ENCODE data around the gene CYLD. TPM values are rescaled to one million over a fixed set of nuclear protein-coding genes. Genes with fewer than 3 reads are reported as not detected.

The CYLD gene
- total and polyA plus RNA-seq, 10 of the 15 experiments (the other 5 are each of a cell fraction or from before 2014, with no cell fraction given): 19.2 to 106 (median 46.1) TPM

GRCh38 chr16:50756473-50756872, 14.6 kb downstream of the CYLD start:
- POLR2A ChIA-PET: interaction anchor here (0.6 to 1.2 kb wide), 4 partner anchors 10 to 674 kb away, joined by 3 to 4 read pairs (median 4); no protein-coding TSS in a partner anchor
- no peak overlapping the region for H3K4me3 ChIP-seq
- CTCF ChIA-PET: interaction anchor here (0.9 to 15.3 kb wide), 6 partner anchors 8 to 402 kb away, joined by 3 to 636 read pairs (median 10); partner anchors contain the start of gene SNX20
- no peak overlapping the region for H3K27ac ChIP-seq (ENCODE audit: control insufficient read depth, insufficient read depth)
- H3K27me3 ChIP-seq (replicated peaks in 1 of 2; ENCODE audit: control insufficient read depth in 2 of 2, insufficient read depth in 2 of 2, low read length in 1 of 2): no peaks in the 10 kb centered on the region
- 81% methylated on average over 3 of the region's 3 CpGs for WGBS (ENCODE audit: insufficient coverage, insufficient replicate concordance, low lambda C conversion rate, missing lambda C conversion rate)
- BruUV-seq (replicated peaks): TSS peak; percentile 21
- no peak for TF ChIP-seq USF2 (IDR thresholded peaks at IDR 0.05; ENCODE audit: borderline replicate concordance, low read depth, low read length)
- ATAC-seq (no peak; the same call in 2 of the 3 replicates), FAIRE-seq (no peak), DNase-seq (ENCODE audit: low read depth, low spot score) (no peak)
- RAD21 ChIA-PET (ENCODE audit: unreplicated experiment): interaction anchor here (0.8 to 0.9 kb wide), 2 partner anchors 10 to 50 kb away, joined by 3 read pairs; no protein-coding TSS in a partner anchor
- peak overlapping the region; percentile 44; the same call in 1 of the 2 replicates for H3K4me2 ChIP-seq (ENCODE audit: control insufficient read depth, insufficient read depth)
- in situ Hi-C loops (cut with MboI): no loop called here
- H2AFZ ChIP-seq (ENCODE audit: control insufficient read depth, low read depth, low read length): no peak overlapping the region
- H3K36me3 ChIP-seq (ENCODE audit: control insufficient read depth in 2 of 2, insufficient read depth in 2 of 2, low read length in 1 of 2): peaks cover 1 to 16% of the 10 kb centered on the region in 2 experiments; a peak in 3 of 4 replicates
- SMC1A ChIA-PET (ENCODE audit: uncharacterized antibody, unreplicated experiment): interaction anchor here (1.2 to 19.1 kb wide), 3 partner anchors 8 to 81 kb away, joined by 3 to 600 read pairs (median 5); partner anchors contain the start of gene SNX20
- intact Hi-C loops (cut with micrococcal nuclease; ENCODE audit: unreplicated experiment): no loop called here
- no peaks in the 10 kb centered on the region for H4K20me1 ChIP-seq (ENCODE audit: control insufficient read depth, insufficient read depth)
- H3K9me3 ChIP-seq (replicated peaks; ENCODE audit: control insufficient read depth, insufficient read depth, low read length): no peaks in the 10 kb centered on the region
- no peak overlapping the region for H3K9ac ChIP-seq (ENCODE audit: control insufficient read depth, insufficient read depth, low read length)
- peaks cover 49% of the 10 kb centered on the region for H3K79me2 ChIP-seq (ENCODE audit: control insufficient read depth, insufficient read depth, low read length)
- H3K4me1 ChIP-seq (ENCODE audit: control insufficient read depth, insufficient read depth, low read length): no peaks in the 10 kb centered on the region

DNA sequence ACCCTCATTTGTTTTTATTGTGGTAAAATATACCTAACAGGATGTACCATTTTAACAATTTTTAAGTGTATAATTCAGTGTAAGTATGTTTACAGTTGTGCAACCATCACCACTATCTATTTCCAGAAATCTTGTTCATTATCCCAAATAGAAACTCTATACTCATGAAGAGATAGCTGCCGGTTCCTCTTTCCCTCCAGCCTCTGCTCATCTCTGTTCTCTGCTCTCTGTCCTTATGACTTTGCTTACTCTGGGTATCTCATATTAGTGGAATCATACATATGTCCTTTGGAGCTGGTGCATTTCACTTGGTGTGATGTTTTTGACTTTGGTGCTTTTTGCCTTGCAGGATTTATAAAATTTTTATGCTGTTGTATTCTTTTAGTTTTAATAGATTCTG, 19.4 kb downstream of the CYLD start:
- no TSS peak for BruUV-seq (replicated peaks)
- no peaks in the 10 kb centered on the region for H4K20me1 ChIP-seq (ENCODE audit: control insufficient read depth, insufficient read depth)
- RAD21 ChIA-PET (ENCODE audit: unreplicated experiment): interaction anchor here (1.1 kb wide), 1 partner anchor 45 kb away, joined by 4 read pairs; no protein-coding TSS in a partner anchor
- H3K9me3 ChIP-seq (replicated peaks; ENCODE audit: control insufficient read depth, insufficient read depth, low read length): peaks cover 16% of the 10 kb centered on the region
- WGBS (ENCODE audit: insufficient coverage, insufficient replicate concordance, low lambda C conversion rate, missing lambda C conversion rate): 69% methylated on average over 1 of the region's 1 CpG
- in situ Hi-C loops (cut with MboI): no loop called here
- no peak overlapping the region for H3K4me2 ChIP-seq (ENCODE audit: control insufficient read depth, insufficient read depth)
- H3K79me2 ChIP-seq (ENCODE audit: control insufficient read depth, insufficient read depth, low read length): peaks cover 62% of the 10 kb centered on the region
- no peak overlapping the region for H3K27ac ChIP-seq (ENCODE audit: control insufficient read depth, insufficient read depth)
- POLR2A ChIA-PET: no interaction called here
- H2AFZ ChIP-seq (ENCODE audit: control insufficient read depth, low read depth, low read length): no peak overlapping the region
- H3K27me3 ChIP-seq (replicated peaks in 1 of 2; ENCODE audit: control insufficient read depth in 2 of 2, insufficient read depth in 2 of 2, low read length in 1 of 2): no peaks in the 10 kb centered on the region
- no peak overlapping the region for H3K9ac ChIP-seq (ENCODE audit: control insufficient read depth, insufficient read depth, low read length)
- SMC1A ChIA-PET (ENCODE audit: uncharacterized antibody, unreplicated experiment): interaction anchor here (1.5 to 1.6 kb wide), 2 partner anchors 15 to 93 kb away, joined by 3 to 4 read pairs; no protein-coding TSS in a partner anchor
- TF ChIP-seq BRCA1 (IDR thresholded peaks at IDR 0.05; ENCODE audit: low read depth, low read length) (no peak), ASH2L (IDR thresholded peaks at IDR 0.05; ENCODE audit: borderline replicate concordance, low read depth) (no peak), FOXK2 (IDR thresholded peaks at IDR 0.05) (no peak), PBX3 (IDR thresholded peaks at IDR 0.05; ENCODE audit: insufficient replicate concordance, low read depth, low read length) (no peak), SPI1 (IDR thresholded peaks at IDR 0.05; ENCODE audit: borderline replicate concordance, insufficient read depth, low read depth, low read length) (peak; percentile 35; the same call in 1 of the 2 replicates)
- no peaks in the 10 kb centered on the region for H3K4me1 ChIP-seq (ENCODE audit: control insufficient read depth, insufficient read depth, low read length)
- H3K36me3 ChIP-seq (ENCODE audit: control insufficient read depth in 2 of 2, insufficient read depth in 2 of 2, low read length in 1 of 2): peaks cover 0 to 19% of the 10 kb centered on the region in 2 experiments; a peak in 3 of 4 replicates
- H3K4me3 ChIP-seq: no peak overlapping the region
- CTCF ChIA-PET: no interaction called here
- DNase-seq (ENCODE audit: low read depth, low spot score) (no peak), ATAC-seq (peak; percentile 79), FAIRE-seq (no peak)
- intact Hi-C loops (cut with micrococcal nuclease; ENCODE audit: unreplicated experiment): no loop called here
